Adipose tissue (tissue), 3 donors: ENCODE data around the gene PTDSS2. TPM values are rescaled to one million over a fixed set of nuclear protein-coding genes. Genes with fewer than 3 reads are reported as not detected.

ENCODE experiments used
- H3K27ac ChIP-seq: one replicate; pipeline ENCODE4 v1.5.1; 2013; ENCODE audit warnings: low read depth, low read length
- WGBS, 3 donors: extraction: QIAGEN DNeasy Blood & Tissue Kit; methylation state at CpG; one replicate each; pipeline ENCODE4 v1.1.7; 2013; 5-methylcytosine and 5-hydroxymethylcytosine counted together
- polyA plus RNA-seq, 3 donors: library from polyadenylated mRNA; stranded (reverse); fragments of 200-250 nt; gene quantifications; one replicate each; pipeline ENCODE4 v1.2.3, GENCODE V29; 2013
- donor health status: healthy with polysubstance abuse.
- donor health status: Bipolar disorder and iron deficiency.
- donor health status: healthy.

PTDSS2 gene
- polyA plus RNA-seq, 3 donors, result 18.1 to 23.4 (median 22.0) TPM

- no peak overlapping the region for H3K27ac ChIP-seq
- WGBS, 3 donors, result 77 to 88% (median 85%) methylated on average over 15 to 18 of the region's 18 CpGs
Measured at GRCh38 chr11:531919-532526, 81.9 kb downstream of the PTDSS2 start.

GRCh38 chr11:532527-532985, 82.5 kb downstream of the PTDSS2 start:
- no peak overlapping the region for H3K27ac ChIP-seq
- 78 to 94% (median 83%) methylated on average over 22 to 23 of the region's 23 CpGs for WGBS, 3 donors

GRCh38 chr11:532986-533585, 83.0 kb downstream of the PTDSS2 start:
- H3K27ac ChIP-seq, result no peak overlapping the region
- WGBS, 3 donors, result 93 to 94% (median 93%) methylated on average over 31 to 33 of the region's 33 CpGs

GRCh38 chr11:533586-534395, 83.7 kb downstream of the PTDSS2 start:
- H3K27ac ChIP-seq, result no peak overlapping the region
- WGBS, 3 donors, result 91 to 94% (median 94%) methylated on average over 30 to 37 of the region's 37 CpGs

GRCh38 chr11:534396-535209, 84.5 kb downstream of the PTDSS2 start:
- H3K27ac ChIP-seq, result no peak overlapping the region
- WGBS, 3 donors, result 9 to 12% (median 10%) methylated on average over 42 to 66 of the region's 66 CpGs

GRCh38 chr11:535210-535518, 85.1 kb downstream of the PTDSS2 start:
- WGBS, 3 donors, result 0 to 1% methylated on average over 9 to 39 of the region's 56 CpGs; no CpG with 5 or more reads in 1 of the 3 donors
- H3K27ac ChIP-seq, result no peak overlapping the region

- WGBS, 3 donors, result 2 to 3% (median 2%) methylated on average over 52 to 97 of the region's 97 CpGs
- no peak within 1 kb of the TSS for H3K27ac ChIP-seq
Measured at GRCh38 chr11:535519-536454, 85.7 kb downstream of the PTDSS2 start, which contains the start of gene HRAS. TSS of gene HRAS (minus strand) at chr11:535576.

GRCh38 chr11:536841-537621, 87.0 kb downstream of the PTDSS2 start, which contains the start of gene LRRC56:
TSS of gene LRRC56 (plus strand) at chr11:537527. CDS start at chr11:540685, 3,158 bp downstream.
- H3K27ac ChIP-seq, result no peak within 1 kb of the TSS
- 2 to 4% (median 3%) methylated on average over 84 to 93 of the region's 93 CpGs for WGBS, 3 donors

GRCh38 chr11:537622-538430, 87.7 kb downstream of the PTDSS2 start:
- H3K27ac ChIP-seq, result no peak overlapping the region
- WGBS, 3 donors, result 34 to 52% (median 50%) methylated on average over 19 of the region's 19 CpGs

GRCh38 chr11:538431-539051, 88.5 kb downstream of the PTDSS2 start:
- no peak overlapping the region for H3K27ac ChIP-seq
- WGBS, 3 donors, result 88 to 93% (median 93%) methylated on average over 20 of the region's 20 CpGs

GRCh38 chr11:539971-540481, 89.9 kb downstream of the PTDSS2 start:
- no peak overlapping the region for H3K27ac ChIP-seq
- WGBS, 3 donors, result 84 to 92% (median 89%) methylated on average over 7 to 8 of the region's 8 CpGs

Other genes with a start within 250 kb of the PTDSS2 start
- gene BET1L, start 242.9 kb upstream of the PTDSS2 start, polyA plus RNA-seq, result 10 to 100 TPM; 28.1 to 49.1 (median 29.9) TPM
- 10 to 100 TPM; 37.9 to 55.3 (median 48.1) TPM for gene RIC8A, start 242.6 kb upstream of the PTDSS2 start, polyA plus RNA-seq
- 10 to 100 TPM; 15.8 to 18.8 (median 17.7) TPM for gene SIRT3, start 213.9 kb upstream of the PTDSS2 start, polyA plus RNA-seq
- 100 to 1,000 TPM in 1 of 3 donors, 10 to 100 TPM in 2; 65.7 to 121 (median 98.5) TPM for gene PSMD13, start 213.3 kb upstream of the PTDSS2 start, polyA plus RNA-seq
- gene NLRP6, start 171.9 kb upstream of the PTDSS2 start, polyA plus RNA-seq, result under 1 TPM; 0.22 to 0.54 (median 0.43) TPM
- 100 to 1,000 TPM in 1 of 3 donors, 10 to 100 TPM in 2; 28.8 to 335 (median 51.2) TPM for gene PGGHG, start 161.2 kb upstream of the PTDSS2 start, polyA plus RNA-seq
- under 1 TPM in 1 of 3 donors, not detected in 2; 0.35 TPM for gene IFITM5, start 150.8 kb upstream of the PTDSS2 start, polyA plus RNA-seq
- gene IFITM2, start 142.5 kb upstream of the PTDSS2 start, polyA plus RNA-seq, result 1,000 to 10,000 TPM in 2 of 3 donors, 100 to 1,000 TPM in 1; 208 to 1,862 (median 1,191) TPM
- gene IFITM1, start 136.2 kb upstream of the PTDSS2 start, polyA plus RNA-seq, result 100 to 1,000 TPM in 2 of 3 donors, 10 to 100 TPM in 1; 84.7 to 356 (median 325) TPM
- 1,000 to 10,000 TPM in 2 of 3 donors, 100 to 1,000 TPM in 1; 569 to 2,459 (median 1,570) TPM for gene IFITM3, start 129.4 kb upstream of the PTDSS2 start, polyA plus RNA-seq
- 1 to 10 TPM in 2 of 3 donors, under 1 TPM in 1; 0.99 to 3.8 (median 1.6) TPM for gene B4GALNT4, start 80.8 kb upstream of the PTDSS2 start, polyA plus RNA-seq
- gene PKP3, start 56.1 kb upstream of the PTDSS2 start, polyA plus RNA-seq, result 10 to 100 TPM in 1 of 3 donors, 1 to 10 TPM in 2; 1.0 to 15.4 (median 3.4) TPM
- 10 to 100 TPM; 39.4 to 99.3 (median 49.2) TPM for gene SIGIRR, start 35.3 kb upstream of the PTDSS2 start, polyA plus RNA-seq
- gene ANO9, start 8.3 kb upstream of the PTDSS2 start, polyA plus RNA-seq, result 10 to 100 TPM in 1 of 3 donors, 1 to 10 TPM in 1, under 1 TPM in 1; 0.45 to 14.3 (median 2.7) TPM
- 100 to 1,000 TPM in 2 of 3 donors, 10 to 100 TPM in 1; 93.4 to 217 (median 208) TPM for gene RNH1, start 57.0 kb downstream of the PTDSS2 start, polyA plus RNA-seq
- 10 to 100 TPM; 34.1 to 76.3 (median 58.1) TPM for gene HRAS, start 85.3 kb downstream of the PTDSS2 start, polyA plus RNA-seq
- gene LRRC56, start 87.2 kb downstream of the PTDSS2 start, polyA plus RNA-seq, result 1 to 10 TPM in 2 of 3 donors, under 1 TPM in 1; 0.86 to 1.5 (median 1.4) TPM
- 1 to 10 TPM; 1.2 to 5.2 (median 1.9) TPM for gene LMNTD2, start 110.5 kb downstream of the PTDSS2 start, polyA plus RNA-seq
- gene RASSF7, start 110.7 kb downstream of the PTDSS2 start, polyA plus RNA-seq, result 10 to 100 TPM in 2 of 3 donors, 1 to 10 TPM in 1; 6.1 to 43.9 (median 11.4) TPM
- gene PHRF1, start 126.2 kb downstream of the PTDSS2 start, polyA plus RNA-seq, result 10 to 100 TPM in 2 of 3 donors, 1 to 10 TPM in 1; 8.9 to 19.8 (median 16.0) TPM
- gene IRF7, start 165.7 kb downstream of the PTDSS2 start, polyA plus RNA-seq, result 10 to 100 TPM; 20.7 to 49.3 (median 22.1) TPM
- gene CDHR5, start 174.7 kb downstream of the PTDSS2 start, polyA plus RNA-seq, result under 1 TPM in 2 of 3 donors, not detected in 1; 0.39 to 0.74 TPM
- gene SCT, start 176.9 kb downstream of the PTDSS2 start, polyA plus RNA-seq, result not detected
- gene DRD4, start 187.0 kb downstream of the PTDSS2 start, polyA plus RNA-seq, result under 1 TPM in 2 of 3 donors, not detected in 1; 0.16 to 0.18 TPM
- 10 to 100 TPM; 18.3 to 28.0 (median 18.8) TPM for gene DEAF1, start 244.9 kb downstream of the PTDSS2 start, polyA plus RNA-seq
- 10 to 100 TPM; 18.6 to 27.0 (median 19.8) TPM for gene TMEM80, start 245.5 kb downstream of the PTDSS2 start, polyA plus RNA-seq